ENCODE results near the gene HOXD11. TPM values are rescaled to one million over a fixed set of nuclear protein-coding genes. Genes with fewer than 3 reads are reported as not detected.

HOXD11 gene
- total RNA-seq, 1 donor from 2014 or later, result not detected

DNA sequence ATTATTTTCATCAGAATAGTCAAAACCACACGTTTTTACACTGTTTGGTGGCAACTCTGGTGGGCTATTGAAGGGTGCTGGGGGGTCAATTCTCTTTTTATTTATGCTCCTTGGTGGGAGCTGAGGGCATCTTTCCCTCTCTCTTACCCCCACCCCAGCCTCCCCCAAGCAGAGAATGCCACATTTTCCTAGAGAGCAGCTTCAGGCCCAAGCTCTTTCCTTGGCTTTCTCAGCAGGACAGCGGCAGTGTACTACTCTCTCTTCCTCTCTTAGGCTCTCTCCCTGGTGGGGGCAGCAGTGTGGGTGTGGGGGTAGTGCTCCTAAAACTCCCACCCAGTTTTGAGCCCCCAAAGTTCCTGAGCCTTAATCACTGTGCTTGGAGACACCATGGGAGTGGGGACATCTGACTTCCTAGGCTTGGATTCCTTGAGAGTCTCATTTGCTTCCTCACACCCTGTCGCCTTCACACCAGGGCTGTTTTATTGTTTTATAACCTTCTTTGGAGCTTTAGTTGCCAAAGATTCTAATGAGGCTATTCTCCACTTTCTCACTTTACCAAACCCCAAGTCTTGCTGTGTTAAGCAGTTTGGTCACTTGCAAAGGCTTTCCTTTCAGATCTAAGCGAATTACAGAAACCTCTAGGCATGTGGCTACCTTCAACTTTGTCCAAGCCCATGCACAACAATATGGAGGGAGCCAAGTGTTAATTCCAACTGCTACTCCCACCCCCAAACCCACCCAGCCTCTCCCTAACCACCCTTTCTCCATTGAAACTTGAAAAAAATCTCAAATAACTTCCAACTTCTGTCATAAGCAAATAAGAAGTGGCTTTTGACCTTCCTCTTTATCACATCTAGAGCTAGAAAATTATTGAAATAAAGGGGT is 38.2 kb downstream of the HOXD11 start:
- H3K4me1 ChIP-seq, result peaks cover 3% of the 10 kb centered on the region
- no peak overlapping the region for H3K4me3 ChIP-seq
- DNase-seq, result no peak
- H3K27ac ChIP-seq, result no peak overlapping the region
- intact Hi-C loops (cut with DNase I), result no loop called here
- TF ChIP-seq, protein P1, sequence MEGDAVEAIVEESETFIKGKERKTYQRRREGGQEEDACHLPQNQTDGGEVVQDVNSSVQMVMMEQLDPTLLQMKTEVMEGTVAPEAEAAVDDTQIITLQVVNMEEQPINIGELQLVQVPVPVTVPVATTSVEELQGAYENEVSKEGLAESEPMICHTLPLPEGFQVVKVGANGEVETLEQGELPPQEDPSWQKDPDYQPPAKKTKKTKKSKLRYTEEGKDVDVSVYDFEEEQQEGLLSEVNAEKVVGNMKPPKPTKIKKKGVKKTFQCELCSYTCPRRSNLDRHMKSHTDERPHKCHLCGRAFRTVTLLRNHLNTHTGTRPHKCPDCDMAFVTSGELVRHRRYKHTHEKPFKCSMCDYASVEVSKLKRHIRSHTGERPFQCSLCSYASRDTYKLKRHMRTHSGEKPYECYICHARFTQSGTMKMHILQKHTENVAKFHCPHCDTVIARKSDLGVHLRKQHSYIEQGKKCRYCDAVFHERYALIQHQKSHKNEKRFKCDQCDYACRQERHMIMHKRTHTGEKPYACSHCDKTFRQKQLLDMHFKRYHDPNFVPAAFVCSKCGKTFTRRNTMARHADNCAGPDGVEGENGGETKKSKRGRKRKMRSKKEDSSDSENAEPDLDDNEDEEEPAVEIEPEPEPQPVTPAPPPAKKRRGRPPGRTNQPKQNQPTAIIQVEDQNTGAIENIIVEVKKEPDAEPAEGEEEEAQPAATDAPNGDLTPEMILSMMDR (IDR thresholded peaks at IDR 0.05), result no peak
- no peaks in the 10 kb centered on the region for H3K9me3 ChIP-seq
- no peaks in the 10 kb centered on the region for H3K36me3 ChIP-seq
- no peak for ATAC-seq
- H3K27me3 ChIP-seq, result peaks cover 94% of the 10 kb centered on the region

DNA sequence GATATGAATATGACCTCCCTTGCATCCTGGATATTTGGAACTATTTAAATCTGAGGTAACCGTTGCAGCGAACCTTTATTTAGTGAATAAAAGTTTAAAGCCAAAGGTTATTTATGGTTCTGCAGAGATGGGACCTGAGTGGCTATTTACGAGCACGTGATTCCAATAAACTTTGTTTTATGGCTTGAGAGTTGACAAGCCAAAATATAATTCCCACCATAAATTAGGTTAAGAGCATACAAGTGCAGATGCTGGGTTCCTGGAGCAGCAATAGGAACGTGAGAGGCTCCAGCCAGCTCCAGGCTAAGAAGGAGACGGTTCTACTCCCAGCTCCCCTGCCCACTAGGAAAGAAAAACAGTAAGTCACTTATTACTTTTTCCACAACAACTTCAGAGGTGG is 39.0 kb downstream of the HOXD11 start:
- H3K27ac ChIP-seq, result no peak overlapping the region
- intact Hi-C loops (cut with DNase I), result no loop called here
- TF ChIP-seq, protein P1 (IDR thresholded peaks at IDR 0.05), result no peak
- no peak overlapping the region for H3K4me3 ChIP-seq
- H3K9me3 ChIP-seq, result no peaks in the 10 kb centered on the region
- DNase-seq, result no peak
- no peaks in the 10 kb centered on the region for H3K4me1 ChIP-seq
- H3K36me3 ChIP-seq, result no peaks in the 10 kb centered on the region
- H3K27me3 ChIP-seq, result peaks cover 94% of the 10 kb centered on the region
- ATAC-seq, result no peak

DNA sequence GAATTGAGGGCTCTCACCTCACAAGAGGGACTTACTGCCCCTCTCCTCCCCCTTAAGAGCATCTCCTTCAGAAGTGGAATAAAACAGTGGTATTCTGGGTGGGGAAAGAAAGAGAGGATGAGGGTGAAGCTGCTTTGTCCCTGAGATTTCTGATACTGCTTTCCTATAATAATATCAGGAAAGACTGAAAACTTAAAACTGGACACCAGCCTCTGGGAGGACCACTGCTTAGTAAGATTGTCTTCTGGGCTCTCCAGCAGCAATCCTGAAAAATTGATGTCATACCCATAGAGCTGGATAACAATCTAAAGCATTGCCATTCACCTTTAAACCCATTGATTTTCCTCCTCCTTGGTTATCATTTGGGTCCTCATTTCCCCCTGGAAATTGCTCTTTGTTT is 39.6 kb downstream of the HOXD11 start:
- intact Hi-C loops (cut with DNase I), result no loop called here
- Histone ChIP-seq H3K4me1 (no peaks in the 10 kb centered on the region), H3K27me3 (peaks cover 94% of the 10 kb centered on the region), H3K36me3 (no peaks in the 10 kb centered on the region), H3K27ac (no peak overlapping the region), H3K9me3 (no peaks in the 10 kb centered on the region), H3K4me3 (no peak overlapping the region)
- ATAC-seq (no peak), DNase-seq (no peak)
- TF ChIP-seq, protein P1 (IDR thresholded peaks at IDR 0.05), result no peak

DNA sequence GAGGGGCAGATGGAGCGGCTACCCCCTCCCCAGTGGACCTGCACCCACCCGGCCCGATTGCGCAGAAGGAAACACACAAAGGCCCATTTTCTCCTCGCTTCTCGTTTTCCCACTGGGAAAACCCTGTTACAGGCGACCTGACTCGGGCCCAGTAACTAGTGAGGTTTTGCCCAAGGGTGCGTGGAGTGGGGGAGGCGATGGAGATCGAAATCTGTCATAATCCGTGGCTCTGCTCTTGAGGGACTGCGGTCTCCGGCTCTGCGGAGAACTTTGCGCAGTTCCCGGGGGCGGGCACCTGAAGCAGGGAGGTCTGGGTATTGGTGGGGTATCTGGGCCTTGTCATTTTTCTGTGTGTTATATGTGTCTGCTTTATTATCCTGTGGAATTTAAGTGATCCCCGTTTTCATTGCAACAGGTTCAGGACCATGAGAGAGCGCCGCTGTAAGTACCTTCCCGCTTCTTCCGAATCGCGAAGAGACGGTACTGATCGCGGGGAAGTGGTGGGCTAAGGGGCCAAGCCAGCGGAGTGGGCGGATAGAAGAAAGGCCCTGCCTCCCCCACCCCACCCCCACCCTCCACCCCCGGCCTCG is 40.2 kb downstream of the HOXD11 start:
- intact Hi-C loops (cut with DNase I), result no loop called here
- ATAC-seq, result no peak
- peaks cover 94% of the 10 kb centered on the region for H3K27me3 ChIP-seq

DNA sequence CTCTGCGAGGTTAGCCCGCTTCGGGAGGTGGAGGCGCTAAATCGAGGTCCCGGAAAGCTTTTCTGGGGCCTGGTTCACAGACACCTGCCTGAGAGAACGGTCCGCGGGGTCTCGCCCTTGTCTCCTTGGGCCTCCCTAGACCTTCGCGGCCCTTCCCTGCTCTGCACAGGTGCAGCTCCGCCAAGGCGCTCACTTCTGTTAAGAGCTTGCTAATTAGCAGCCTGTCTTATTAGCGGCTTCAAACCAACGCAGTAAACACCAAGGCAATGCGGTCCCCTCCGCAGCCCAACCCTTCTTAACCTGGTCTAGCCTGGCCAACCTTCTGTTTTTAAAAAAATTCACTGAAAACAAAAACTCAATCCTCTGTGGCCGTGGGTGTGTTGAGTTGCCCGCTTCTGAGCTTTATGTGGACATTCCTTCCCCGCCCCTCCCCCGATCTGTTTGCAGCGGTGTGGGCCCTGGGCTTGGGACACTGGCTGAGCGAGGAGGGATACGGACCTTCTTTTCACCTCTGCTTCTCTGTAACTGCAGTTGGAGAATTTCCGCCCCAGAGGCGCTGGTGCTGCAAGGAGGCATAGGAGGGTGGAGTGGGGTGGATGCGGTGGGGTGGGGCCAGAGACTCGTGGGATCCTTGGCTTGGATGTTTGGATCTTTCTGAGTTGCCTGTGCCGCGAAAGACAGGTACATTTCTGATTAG is 40.9 kb downstream of the HOXD11 start:
- Histone ChIP-seq H3K4me1 (no peaks in the 10 kb centered on the region), H3K36me3 (no peaks in the 10 kb centered on the region), H3K27ac (no peak overlapping the region), H3K9me3 (no peaks in the 10 kb centered on the region), H3K4me3 (no peak overlapping the region), H3K27me3 (peaks cover 94% of the 10 kb centered on the region)
- ATAC-seq (no peak), DNase-seq (peak; percentile 62)
- intact Hi-C loops (cut with DNase I), result no loop called here
- TF ChIP-seq, protein P1 (IDR thresholded peaks at IDR 0.05), result no peak

More for the DNA sequence above, 40.2 kb downstream of the HOXD11 start:
- H3K36me3 ChIP-seq, result no peaks in the 10 kb centered on the region
- no peaks in the 10 kb centered on the region for H3K9me3 ChIP-seq
- H3K27ac ChIP-seq, result no peak overlapping the region
- no peak for DNase-seq
- no peak overlapping the region for H3K4me3 ChIP-seq
- no peaks in the 10 kb centered on the region for H3K4me1 ChIP-seq
- TF ChIP-seq, protein P1 (IDR thresholded peaks at IDR 0.05), result no peak

Measured in upper lobe of right lung (tissue), 1 donor.